ENCODE data around the gene TNXB. TPM values are rescaled to one million over a fixed set of nuclear protein-coding genes. Genes with fewer than 3 reads are reported as not detected.
"Not testable (repeated sequence)": the region's sequence is repeated elsewhere in the genome, so short reads cannot be mapped to it uniquely, and the experiment has no call there.

TNXB gene
- total RNA-seq, 1 donor from 2014 or later: 4.8 TPM

DNA sequence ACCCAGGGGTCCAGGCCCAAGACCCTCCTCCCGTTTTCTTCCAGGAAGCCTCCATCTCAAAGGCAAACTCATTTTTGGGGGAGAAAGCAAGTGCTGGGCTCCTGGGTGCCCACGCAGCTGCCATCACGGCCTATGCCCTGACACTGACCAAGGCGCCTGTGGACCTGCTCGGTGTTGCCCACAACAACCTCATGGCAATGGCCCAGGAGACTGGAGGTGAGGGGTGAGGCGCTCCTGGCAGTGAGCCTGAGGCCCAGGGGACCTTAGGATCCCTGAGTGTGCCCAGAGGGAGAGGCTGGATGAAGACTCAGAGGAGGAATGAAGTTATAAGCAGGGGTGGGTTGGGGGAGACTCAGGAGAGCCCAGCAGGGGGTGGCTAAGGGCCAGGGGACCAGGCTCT is 112.8 kb downstream of the TNXB start:
- not testable (repeated sequence) for DNase-seq

DNA sequence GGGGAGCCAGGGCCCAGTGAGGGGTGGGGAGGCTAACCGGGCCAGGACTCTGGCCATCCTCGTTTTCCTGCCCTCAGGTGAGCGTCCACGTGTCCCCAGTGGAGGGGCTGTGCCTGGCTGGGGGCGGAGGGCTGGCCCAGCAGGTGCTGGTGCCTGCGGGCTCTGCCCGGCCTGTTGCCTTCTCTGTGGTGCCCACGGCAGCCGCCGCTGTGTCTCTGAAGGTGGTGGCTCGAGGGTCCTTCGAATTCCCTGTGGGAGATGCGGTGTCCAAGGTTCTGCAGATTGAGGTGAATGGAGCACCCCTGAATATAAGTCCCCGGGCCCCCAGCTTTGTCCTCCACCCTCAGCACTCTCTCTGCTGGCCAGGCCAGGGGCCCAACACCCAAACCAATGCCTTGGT is 114.7 kb downstream of the TNXB start:
- not testable (repeated sequence) for DNase-seq

Other genes starting within 250 kb of the TNXB start
- 66.8 and 78.1 TPM in 2 replicates for gene NEU1, start 246.5 kb downstream of the TNXB start, total RNA-seq
- 0.05 and 0.17 TPM in 2 replicates for gene SLC44A4, start 230.3 kb downstream of the TNXB start, total RNA-seq
- 45.9 and 58.9 TPM in 2 replicates for gene EHMT2, start 211.6 kb downstream of the TNXB start, total RNA-seq
- gene ZBTB12, start 207.3 kb downstream of the TNXB start, total RNA-seq: 3.6 and 4.9 TPM in 2 replicates
- gene C2, start 181.6 kb downstream of the TNXB start, total RNA-seq: not detected in 2 replicates
- 1.6 and 2.0 TPM in 2 replicates for gene CFB, start 163.2 kb downstream of the TNXB start, total RNA-seq
- 111 and 114 TPM in 2 replicates for gene NELFE, start 150.4 kb downstream of the TNXB start, total RNA-seq
- 37.3 and 48.2 TPM in 2 replicates for gene SKIC2, start 150.2 kb downstream of the TNXB start, total RNA-seq
- 12.8 and 14.6 TPM in 2 replicates for gene DXO, start 137.2 kb downstream of the TNXB start, total RNA-seq
- 1.5 and 2.2 TPM in 2 replicates for gene C4A, start 127.3 kb downstream of the TNXB start, total RNA-seq
- gene C4B, start 94.5 kb downstream of the TNXB start, total RNA-seq: 1.2 and 2.6 TPM in 2 replicates
- 0.34 TPM in 1 of 2 replicates, not detected in the other for gene CYP21A2, start 70.9 kb downstream of the TNXB start, total RNA-seq
- gene ATF6B, start 18.9 kb upstream of the TNXB start, total RNA-seq: 13.4 and 20.5 TPM in 2 replicates
- gene FKBPL, start 20.9 kb upstream of the TNXB start, total RNA-seq: 6.9 and 8.3 TPM in 2 replicates
- gene PRRT1, start 42.6 kb upstream of the TNXB start, total RNA-seq: 0.05 TPM in 1 of 2 replicates, not detected in the other
- gene PPT2, start 44.8 kb upstream of the TNXB start, total RNA-seq: 69.8 and 82.5 TPM in 2 replicates
- 1.3 and 2.7 TPM in 2 replicates for gene EGFL8, start 55.3 kb upstream of the TNXB start, total RNA-seq
- gene AGPAT1, start 66.7 kb upstream of the TNXB start, total RNA-seq: 9.5 and 22.2 TPM in 2 replicates
- gene RNF5, start 69.1 kb upstream of the TNXB start, total RNA-seq: 31.6 and 53.1 TPM in 2 replicates
- gene AGER, start 74.9 kb upstream of the TNXB start, total RNA-seq: 0.74 and 0.85 TPM in 2 replicates
- 62.3 and 85.6 TPM in 2 replicates for gene PBX2, start 80.9 kb upstream of the TNXB start, total RNA-seq
- 3.1 and 8.7 TPM in 2 replicates for gene GPSM3, start 83.3 kb upstream of the TNXB start, total RNA-seq
- gene NOTCH4, start 114.7 kb upstream of the TNXB start, total RNA-seq: 44.3 and 63.5 TPM in 2 replicates